Measurements from ENCODE around the gene MGMT.

DNA sequence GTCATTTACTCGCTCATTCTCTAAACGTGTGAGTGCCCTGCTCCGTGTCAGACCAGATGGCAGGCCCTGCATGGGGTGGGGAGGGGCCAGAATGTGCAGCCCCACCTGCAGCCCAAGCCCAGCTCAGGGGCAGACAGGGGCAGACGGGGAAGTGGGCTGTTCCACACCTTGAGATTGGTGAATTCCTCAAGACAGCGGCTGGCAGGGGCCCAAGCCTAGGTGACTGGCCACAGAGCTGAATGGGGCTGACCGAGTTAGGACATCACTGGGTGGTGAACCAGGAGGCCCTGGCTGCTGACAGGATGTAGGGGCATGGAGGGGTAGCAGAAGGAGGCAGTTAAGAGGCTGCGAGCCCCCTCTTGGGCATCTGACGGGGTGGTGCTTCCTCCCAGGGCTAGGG is 79.1 kb downstream of the MGMT start:
- TF ChIP-seq, protein P1, sequence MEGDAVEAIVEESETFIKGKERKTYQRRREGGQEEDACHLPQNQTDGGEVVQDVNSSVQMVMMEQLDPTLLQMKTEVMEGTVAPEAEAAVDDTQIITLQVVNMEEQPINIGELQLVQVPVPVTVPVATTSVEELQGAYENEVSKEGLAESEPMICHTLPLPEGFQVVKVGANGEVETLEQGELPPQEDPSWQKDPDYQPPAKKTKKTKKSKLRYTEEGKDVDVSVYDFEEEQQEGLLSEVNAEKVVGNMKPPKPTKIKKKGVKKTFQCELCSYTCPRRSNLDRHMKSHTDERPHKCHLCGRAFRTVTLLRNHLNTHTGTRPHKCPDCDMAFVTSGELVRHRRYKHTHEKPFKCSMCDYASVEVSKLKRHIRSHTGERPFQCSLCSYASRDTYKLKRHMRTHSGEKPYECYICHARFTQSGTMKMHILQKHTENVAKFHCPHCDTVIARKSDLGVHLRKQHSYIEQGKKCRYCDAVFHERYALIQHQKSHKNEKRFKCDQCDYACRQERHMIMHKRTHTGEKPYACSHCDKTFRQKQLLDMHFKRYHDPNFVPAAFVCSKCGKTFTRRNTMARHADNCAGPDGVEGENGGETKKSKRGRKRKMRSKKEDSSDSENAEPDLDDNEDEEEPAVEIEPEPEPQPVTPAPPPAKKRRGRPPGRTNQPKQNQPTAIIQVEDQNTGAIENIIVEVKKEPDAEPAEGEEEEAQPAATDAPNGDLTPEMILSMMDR (conservative IDR thresholded peaks at IDR 0.05; ENCODE audit: low read depth, low read length): no peak
- no peak for TF ChIP-seq MXI1 (IDR thresholded peaks at IDR 0.05; ENCODE audit: borderline replicate concordance, low read depth, low read length)
- TF ChIP-seq RAD21 (IDR thresholded peaks at IDR 0.05; ENCODE audit: low read length): no peak
- no peak for TF ChIP-seq SMC3 (IDR thresholded peaks at IDR 0.05; ENCODE audit: low read depth, low read length)
- no peak for TF ChIP-seq POLR2A (IDR thresholded peaks at IDR 0.05; ENCODE audit: low read depth, low read length)

Data from IMR-90 (cell line).